Measurements from ENCODE around the gene MAP3K1.
"Not testable (repeated sequence)": the region's sequence is repeated elsewhere in the genome, so short reads cannot be mapped to it uniquely, and the experiment has no call there.

The MAP3K1 gene

DNA sequence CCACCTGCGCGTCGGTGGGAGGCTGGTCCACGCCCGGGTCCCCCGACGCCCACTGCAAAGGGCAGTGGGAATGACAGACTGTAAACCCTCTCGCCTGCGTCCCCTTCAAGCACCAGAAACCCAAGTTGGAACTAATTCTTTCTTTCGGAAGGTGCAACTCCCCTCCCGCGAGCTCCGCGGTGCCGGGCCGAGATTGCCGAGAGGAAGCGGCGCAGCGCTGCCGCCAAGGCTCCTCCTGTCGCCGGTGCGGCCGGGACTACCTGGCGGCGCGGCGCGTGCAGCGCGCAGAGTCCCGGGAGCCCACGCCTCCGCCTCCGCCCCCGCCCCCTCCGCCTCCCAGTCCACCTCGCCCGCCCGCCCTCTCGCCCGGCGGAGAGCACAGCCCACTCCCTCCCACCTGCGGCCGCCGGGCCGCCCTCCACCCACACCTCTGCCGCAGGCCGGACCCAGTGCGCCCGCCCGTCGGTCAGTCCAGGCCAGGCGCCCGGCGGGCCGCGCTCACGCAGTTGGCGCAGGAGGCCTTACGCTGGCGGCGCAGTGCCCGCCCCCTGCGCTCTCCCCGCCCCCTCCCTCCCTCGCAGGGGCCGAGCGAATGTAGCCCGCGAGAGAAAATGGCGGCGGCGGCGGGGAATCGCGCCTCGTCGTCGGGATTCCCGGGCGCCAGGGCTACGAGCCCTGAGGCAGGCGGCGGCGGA is at the start of gene MAP3K1:
MAP3K1 (plus strand) TSS at position 587 of the 695 bp plus-strand sequence; CDS start at position 612, 25 bp downstream.
- no peaks in the 10 kb centered on the region for H3K27me3 Mint-ChIP-seq
- peak within 1 kb of the TSS; percentile 87 for H3K4me3 Mint-ChIP-seq
- peak; percentile 89 for DNase-seq
- H3K4me1 Mint-ChIP-seq (ENCODE audit: low read depth): peaks cover 43% of the 10 kb centered on the region
- no peaks in the 10 kb centered on the region for H3K9me3 Mint-ChIP-seq
- H3K27ac Mint-ChIP-seq: peak within 1 kb of the TSS; percentile 93
- peaks cover 10% of the 10 kb centered on the region for H3K36me3 Mint-ChIP-seq (ENCODE audit: low read depth)

DNA sequence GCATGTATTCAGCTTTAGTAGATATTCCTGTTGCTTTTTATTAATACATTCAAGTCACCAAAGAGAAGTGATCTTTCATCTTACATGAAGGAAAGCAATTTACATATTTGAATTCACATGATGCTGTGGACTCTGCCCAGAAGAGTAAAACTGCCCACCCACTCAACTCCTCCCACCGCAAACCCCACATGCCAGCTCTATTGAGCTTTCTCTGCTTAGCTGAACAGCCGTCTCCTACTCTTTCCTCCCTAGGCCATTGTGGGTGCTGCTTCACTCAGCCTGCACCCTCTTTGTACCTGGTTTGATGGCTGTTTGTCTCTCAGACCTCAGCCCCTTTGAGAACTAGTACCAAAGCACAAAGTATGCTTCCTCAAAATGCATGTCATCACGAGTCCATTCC is 48.4 kb upstream of the MAP3K1 start:
- H3K36me3 Mint-ChIP-seq (ENCODE audit: low read depth): no peaks in the 10 kb centered on the region
- H3K4me3 Mint-ChIP-seq: no peak overlapping the region
- no peak for DNase-seq
- peaks cover 2% of the 10 kb centered on the region for H3K4me1 Mint-ChIP-seq (ENCODE audit: low read depth)
- H3K9me3 Mint-ChIP-seq: no peaks in the 10 kb centered on the region
- H3K27ac Mint-ChIP-seq: no peak overlapping the region
- H3K27me3 Mint-ChIP-seq: no peaks in the 10 kb centered on the region

DNA sequence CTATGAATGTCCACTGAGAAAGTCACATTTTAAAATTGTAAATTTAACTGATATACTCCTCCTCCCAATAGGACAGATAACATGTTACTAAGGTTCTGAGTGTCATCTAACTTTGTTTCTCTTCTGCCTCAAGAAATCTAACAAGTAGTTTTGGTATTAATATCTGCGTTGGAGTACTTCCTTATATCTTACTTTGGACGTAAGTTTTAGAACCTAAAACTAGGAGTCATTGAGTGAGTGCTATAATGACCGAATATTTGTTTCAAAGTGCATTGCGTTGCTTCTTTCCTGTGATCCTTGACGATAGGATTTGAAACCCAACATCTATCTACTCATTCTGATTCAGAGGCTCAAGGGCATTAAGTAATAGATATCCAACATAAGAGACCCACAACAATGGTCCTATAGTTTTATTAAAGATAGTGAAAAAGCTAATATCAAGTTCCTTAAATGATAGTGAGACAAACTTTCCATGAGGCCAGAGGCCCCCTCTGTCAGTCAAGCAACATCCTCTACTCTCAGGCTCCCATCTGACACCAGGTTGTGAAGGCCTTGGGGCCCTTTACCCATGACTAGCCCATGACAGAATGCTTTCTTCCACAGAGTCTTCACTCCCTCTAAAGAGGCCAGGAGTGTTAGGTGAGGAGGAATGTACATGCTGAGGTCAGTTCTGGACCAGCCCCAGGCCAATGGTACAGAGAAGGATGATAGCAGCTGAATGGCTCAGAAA is 45.3 kb upstream of the MAP3K1 start:
- Mint-ChIP-seq H3K36me3 (ENCODE audit: low read depth) (no peaks in the 10 kb centered on the region), H3K4me3 (no peak overlapping the region), H3K27me3 (no peaks in the 10 kb centered on the region), H3K4me1 (ENCODE audit: low read depth) (peaks cover 2% of the 10 kb centered on the region), H3K27ac (no peak overlapping the region), H3K9me3 (no peaks in the 10 kb centered on the region)
- no peak for DNase-seq

DNA sequence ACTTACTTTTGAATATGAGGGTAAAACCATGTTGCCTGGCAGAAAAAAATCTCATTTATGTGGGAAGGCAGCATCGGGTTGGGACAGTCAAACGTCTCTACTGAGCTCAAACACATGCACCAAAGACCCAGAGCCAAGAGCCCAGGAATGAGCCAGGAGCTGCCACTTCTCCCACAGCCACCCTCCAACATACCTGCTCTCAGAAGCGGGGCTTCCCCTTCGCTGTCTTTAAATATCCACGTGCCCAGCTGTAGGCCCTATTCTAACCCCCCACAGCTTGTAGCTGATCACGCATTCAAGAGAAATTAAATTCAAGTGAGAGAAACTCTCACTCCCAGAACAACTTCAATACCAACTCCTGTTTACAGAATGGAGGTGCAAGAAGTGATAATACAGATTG is 42.6 kb upstream of the MAP3K1 start:
- Mint-ChIP-seq H3K27ac (no peak overlapping the region), H3K27me3 (no peaks in the 10 kb centered on the region), H3K4me1 (ENCODE audit: low read depth) (no peaks in the 10 kb centered on the region), H3K36me3 (ENCODE audit: low read depth) (no peaks in the 10 kb centered on the region), H3K9me3 (no peaks in the 10 kb centered on the region), H3K4me3 (no peak overlapping the region)
- DNase-seq: no peak

DNA sequence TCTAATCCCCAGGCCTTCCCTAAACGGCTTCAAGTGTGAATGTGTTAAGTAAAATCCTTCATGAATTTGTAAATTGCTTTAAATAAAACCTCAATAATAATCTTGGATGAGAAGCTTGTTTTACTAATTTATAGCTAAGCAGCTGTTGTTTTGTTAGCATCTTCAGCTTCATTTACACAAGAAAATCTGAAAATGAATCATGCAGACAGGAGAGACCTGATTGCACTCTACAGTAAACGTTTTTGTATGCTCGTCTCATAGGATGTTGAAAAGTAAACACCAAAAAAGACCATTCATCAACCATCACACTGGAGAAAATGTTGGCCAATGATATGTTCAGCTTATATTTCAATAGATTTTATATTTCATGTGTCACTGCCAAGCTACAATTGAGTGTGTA is 40.4 kb upstream of the MAP3K1 start:
- no peak for DNase-seq
- H3K4me1 Mint-ChIP-seq (ENCODE audit: low read depth): no peaks in the 10 kb centered on the region
- no peaks in the 10 kb centered on the region for H3K9me3 Mint-ChIP-seq
- H3K4me3 Mint-ChIP-seq: no peak overlapping the region
- no peaks in the 10 kb centered on the region for H3K36me3 Mint-ChIP-seq (ENCODE audit: low read depth)
- no peaks in the 10 kb centered on the region for H3K27me3 Mint-ChIP-seq
- H3K27ac Mint-ChIP-seq: no peak overlapping the region

DNA sequence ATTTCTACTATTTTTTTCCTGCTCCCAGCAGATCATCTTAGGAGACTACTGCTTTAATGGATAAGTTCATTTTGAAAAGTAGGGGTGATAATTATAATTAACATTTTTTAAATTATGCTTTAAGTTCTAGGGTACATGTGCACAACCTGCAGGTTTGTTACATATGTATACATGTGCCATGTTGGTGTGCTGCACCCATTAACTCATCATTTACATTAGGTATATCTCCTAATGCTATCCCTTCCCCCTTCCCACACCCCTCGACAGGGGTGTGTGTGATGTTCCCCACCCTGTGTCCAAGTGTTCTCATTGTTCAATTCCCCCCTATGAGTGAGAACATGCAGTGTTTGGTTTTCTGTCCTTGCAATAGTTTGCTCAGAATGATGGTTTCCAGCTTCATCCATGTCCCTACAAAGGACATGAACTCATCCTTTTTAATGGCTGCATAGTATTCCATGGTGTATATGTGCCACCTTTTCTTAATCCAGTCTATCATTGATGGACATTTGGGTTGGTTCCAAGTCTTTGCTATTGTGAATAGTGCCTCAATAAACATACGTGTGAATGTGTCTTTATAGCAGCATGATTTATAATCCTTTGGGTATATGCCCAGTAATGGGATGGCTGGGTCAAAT is 39.0 kb upstream of the MAP3K1 start:
- not testable (repeated sequence) for DNase-seq; H3K36me3 Mint-ChIP-seq (ENCODE audit: low read depth); H3K4me3 Mint-ChIP-seq; H3K4me1 Mint-ChIP-seq (ENCODE audit: low read depth); H3K27ac Mint-ChIP-seq; H3K27me3 Mint-ChIP-seq; H3K9me3 Mint-ChIP-seq

DNA sequence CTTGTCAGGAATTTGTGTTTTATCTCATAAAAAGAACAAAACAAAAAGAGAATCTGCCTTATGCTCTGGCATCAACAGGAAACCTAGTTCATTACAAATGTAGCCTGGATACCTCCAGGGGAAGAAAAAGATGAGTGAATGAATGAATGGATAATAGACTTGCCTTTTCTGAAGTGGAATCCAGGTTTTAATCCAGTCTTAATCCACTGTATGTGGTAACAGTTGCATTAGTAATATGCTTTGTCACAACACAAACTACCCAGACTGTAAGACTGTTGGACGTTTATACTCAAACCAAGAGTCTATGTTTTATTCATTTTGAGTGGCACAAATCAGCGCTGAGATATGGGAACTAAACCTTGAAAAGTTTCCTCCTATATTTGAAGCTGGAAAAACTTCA is 32.1 kb upstream of the MAP3K1 start:
- Mint-ChIP-seq H3K27ac (no peak overlapping the region), H3K4me3 (no peak overlapping the region), H3K27me3 (no peaks in the 10 kb centered on the region), H3K4me1 (ENCODE audit: low read depth) (no peaks in the 10 kb centered on the region), H3K36me3 (ENCODE audit: low read depth) (no peaks in the 10 kb centered on the region), H3K9me3 (peaks cover 3% of the 10 kb centered on the region)
- DNase-seq: no peak

DNA sequence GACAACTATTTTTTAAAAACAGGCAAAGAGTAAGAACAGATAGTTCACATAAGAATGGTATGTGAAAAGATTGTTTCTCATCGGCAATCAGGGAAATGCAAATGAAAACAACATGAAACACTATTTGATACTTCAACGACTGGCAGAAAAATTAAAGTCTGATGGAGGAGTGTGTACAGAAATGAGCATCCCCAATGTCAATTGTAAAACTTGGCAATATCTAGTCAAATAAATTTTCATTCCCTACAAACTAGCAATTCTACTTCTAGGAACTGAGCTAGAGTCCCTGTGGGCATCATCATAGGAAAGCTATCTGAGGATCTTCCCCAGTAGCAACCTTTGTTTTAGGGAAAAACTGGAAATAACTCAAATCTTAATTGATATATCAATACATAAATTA is 29.0 kb upstream of the MAP3K1 start:
- no peak for DNase-seq
- no peaks in the 10 kb centered on the region for H3K27me3 Mint-ChIP-seq
- no peaks in the 10 kb centered on the region for H3K9me3 Mint-ChIP-seq
- peaks cover 4% of the 10 kb centered on the region for H3K4me1 Mint-ChIP-seq (ENCODE audit: low read depth)
- no peak overlapping the region for H3K27ac Mint-ChIP-seq
- H3K4me3 Mint-ChIP-seq: no peak overlapping the region
- no peaks in the 10 kb centered on the region for H3K36me3 Mint-ChIP-seq (ENCODE audit: low read depth)

DNA sequence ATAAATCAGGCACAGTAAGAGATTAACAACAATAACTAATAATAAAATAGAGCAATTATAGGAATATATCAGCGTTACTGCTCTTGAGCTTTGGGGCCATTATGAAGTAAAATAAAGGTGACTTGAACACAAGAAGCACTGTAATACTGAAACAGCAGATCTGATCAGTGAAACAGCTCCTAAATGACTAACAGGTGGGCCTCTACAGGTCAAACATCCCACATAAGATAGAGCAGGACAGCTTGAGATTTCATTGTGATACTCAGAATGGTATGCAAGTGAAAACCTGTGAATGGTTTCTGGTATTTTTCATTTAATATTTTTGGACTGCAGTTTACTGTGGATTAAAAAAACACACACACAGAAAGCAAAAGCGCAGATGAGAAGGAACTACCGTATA is 24.0 kb upstream of the MAP3K1 start:
- DNase-seq: no peak
- H3K4me1 Mint-ChIP-seq (ENCODE audit: low read depth): peaks cover 6% of the 10 kb centered on the region
- no peaks in the 10 kb centered on the region for H3K36me3 Mint-ChIP-seq (ENCODE audit: low read depth)
- H3K9me3 Mint-ChIP-seq: no peaks in the 10 kb centered on the region
- no peaks in the 10 kb centered on the region for H3K27me3 Mint-ChIP-seq
- no peak overlapping the region for H3K4me3 Mint-ChIP-seq
- H3K27ac Mint-ChIP-seq: no peak overlapping the region

DNA sequence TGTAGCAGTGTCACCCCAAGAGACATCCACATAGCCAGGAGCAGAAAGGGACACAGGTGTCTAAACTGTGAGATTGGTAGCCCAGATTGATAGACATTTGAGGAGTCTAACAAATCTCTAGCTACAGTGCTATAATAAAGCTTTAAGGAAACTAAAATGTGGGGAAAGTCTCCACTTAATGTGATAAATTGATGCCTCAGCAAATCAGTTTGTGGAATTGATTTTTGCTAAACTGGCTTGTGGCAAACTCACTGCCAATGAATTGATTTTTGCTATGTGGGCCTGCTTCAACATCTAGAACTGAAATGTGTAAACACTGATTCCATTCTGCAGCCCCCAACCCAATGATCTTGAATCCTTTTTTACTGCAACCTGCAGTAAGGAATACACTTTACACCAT is 16.8 kb upstream of the MAP3K1 start:
- Mint-ChIP-seq H3K27ac (no peak overlapping the region), H3K9me3 (no peaks in the 10 kb centered on the region), H3K4me1 (ENCODE audit: low read depth) (peaks cover 3% of the 10 kb centered on the region), H3K36me3 (ENCODE audit: low read depth) (no peaks in the 10 kb centered on the region), H3K27me3 (no peaks in the 10 kb centered on the region), H3K4me3 (no peak overlapping the region)
- DNase-seq: no peak

DNA sequence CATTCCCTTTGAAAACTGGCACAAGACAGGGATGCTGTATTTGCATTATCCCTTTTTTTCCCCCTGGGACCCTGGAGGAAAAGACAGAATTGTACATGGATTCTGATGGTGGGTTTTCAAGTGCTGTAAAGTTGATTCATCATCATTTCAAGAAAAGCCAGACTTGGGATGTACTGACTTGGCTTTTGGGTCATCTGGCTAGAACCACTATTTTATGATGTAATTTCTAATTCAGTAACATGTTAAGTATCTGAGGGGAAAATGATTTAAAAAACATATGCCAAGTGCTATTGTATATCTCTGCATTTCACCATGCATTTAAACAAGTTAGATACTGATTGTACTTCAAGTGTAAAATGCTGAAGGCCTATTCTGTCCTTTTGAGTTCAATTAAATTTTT is 15.2 kb upstream of the MAP3K1 start:
- no peak overlapping the region for H3K4me3 Mint-ChIP-seq
- no peaks in the 10 kb centered on the region for H3K9me3 Mint-ChIP-seq
- H3K4me1 Mint-ChIP-seq (ENCODE audit: low read depth): peaks cover 14% of the 10 kb centered on the region
- no peak overlapping the region for H3K27ac Mint-ChIP-seq
- no peaks in the 10 kb centered on the region for H3K27me3 Mint-ChIP-seq
- H3K36me3 Mint-ChIP-seq (ENCODE audit: low read depth): no peaks in the 10 kb centered on the region
- DNase-seq: no peak

DNA sequence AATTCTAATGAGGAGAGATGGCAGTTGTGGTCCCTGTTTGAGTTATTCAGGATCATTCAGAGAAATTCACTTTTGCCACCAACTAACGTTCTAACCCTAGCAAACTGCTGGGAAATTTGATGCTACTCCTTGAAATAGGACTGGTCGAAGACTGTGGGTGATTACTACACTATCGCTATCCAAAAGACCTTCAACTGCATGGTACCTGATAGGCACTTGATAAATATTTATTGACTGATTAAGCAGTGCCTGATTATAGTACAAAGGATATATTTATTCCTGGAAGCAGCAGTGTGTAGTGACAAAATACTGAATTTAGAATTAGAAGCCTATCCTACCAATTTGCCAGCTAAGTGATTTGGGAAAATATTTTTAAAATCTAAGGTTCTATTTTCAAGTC is 14.1 kb upstream of the MAP3K1 start:
- no peaks in the 10 kb centered on the region for H3K27me3 Mint-ChIP-seq
- H3K4me1 Mint-ChIP-seq (ENCODE audit: low read depth): peaks cover 14% of the 10 kb centered on the region
- no peaks in the 10 kb centered on the region for H3K9me3 Mint-ChIP-seq
- H3K27ac Mint-ChIP-seq: no peak overlapping the region
- no peak for DNase-seq
- H3K36me3 Mint-ChIP-seq (ENCODE audit: low read depth): no peaks in the 10 kb centered on the region
- H3K4me3 Mint-ChIP-seq: no peak overlapping the region

DNA sequence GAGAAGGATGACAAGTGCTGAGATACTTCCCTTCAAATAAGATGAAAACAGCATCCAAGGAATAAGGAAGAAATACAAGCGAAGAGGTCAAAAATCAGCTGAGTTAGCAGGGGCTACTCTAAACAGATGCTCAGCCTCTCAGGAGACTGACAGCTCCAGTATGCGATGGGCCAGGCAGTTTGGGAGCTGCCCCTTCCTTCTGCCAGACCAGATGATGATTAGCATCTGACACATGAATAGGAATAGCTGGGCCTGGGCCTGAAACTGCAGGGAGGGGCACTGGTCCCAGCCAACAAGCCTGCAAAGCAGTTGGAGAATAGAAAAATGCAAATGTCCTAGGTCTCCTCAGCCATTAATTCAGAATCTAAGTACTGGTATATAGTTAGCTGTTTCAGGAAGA is 13.1 kb upstream of the MAP3K1 start:
- no peaks in the 10 kb centered on the region for H3K27me3 Mint-ChIP-seq
- H3K4me1 Mint-ChIP-seq (ENCODE audit: low read depth): peaks cover 14% of the 10 kb centered on the region
- no peaks in the 10 kb centered on the region for H3K9me3 Mint-ChIP-seq
- no peak overlapping the region for H3K4me3 Mint-ChIP-seq
- no peak overlapping the region for H3K27ac Mint-ChIP-seq
- H3K36me3 Mint-ChIP-seq (ENCODE audit: low read depth): no peaks in the 10 kb centered on the region
- DNase-seq: no peak

DNA sequence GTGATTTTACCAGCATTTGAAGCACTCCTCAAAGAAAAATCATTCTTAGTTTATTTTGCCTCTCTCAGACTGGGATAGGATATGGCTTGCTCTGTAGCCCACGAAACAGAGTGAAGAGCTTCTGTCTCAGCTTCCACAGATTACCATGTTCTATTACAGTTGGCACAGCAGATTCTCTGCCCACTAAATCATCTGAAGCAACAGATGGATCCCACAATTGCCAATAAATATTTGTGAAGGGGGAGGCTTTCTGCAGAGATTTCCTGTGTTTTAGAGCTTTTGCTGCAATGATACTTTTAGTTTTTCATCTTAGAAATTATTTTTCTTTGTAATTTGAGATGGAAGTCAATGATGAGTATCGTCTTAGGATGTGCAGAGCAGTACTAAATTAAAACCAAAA is 12.3 kb upstream of the MAP3K1 start:
- Mint-ChIP-seq H3K4me1 (ENCODE audit: low read depth) (peaks cover 14% of the 10 kb centered on the region), H3K36me3 (ENCODE audit: low read depth) (no peaks in the 10 kb centered on the region), H3K4me3 (no peak overlapping the region), H3K9me3 (no peaks in the 10 kb centered on the region), H3K27me3 (no peaks in the 10 kb centered on the region), H3K27ac (no peak overlapping the region)
- no peak for DNase-seq

DNA sequence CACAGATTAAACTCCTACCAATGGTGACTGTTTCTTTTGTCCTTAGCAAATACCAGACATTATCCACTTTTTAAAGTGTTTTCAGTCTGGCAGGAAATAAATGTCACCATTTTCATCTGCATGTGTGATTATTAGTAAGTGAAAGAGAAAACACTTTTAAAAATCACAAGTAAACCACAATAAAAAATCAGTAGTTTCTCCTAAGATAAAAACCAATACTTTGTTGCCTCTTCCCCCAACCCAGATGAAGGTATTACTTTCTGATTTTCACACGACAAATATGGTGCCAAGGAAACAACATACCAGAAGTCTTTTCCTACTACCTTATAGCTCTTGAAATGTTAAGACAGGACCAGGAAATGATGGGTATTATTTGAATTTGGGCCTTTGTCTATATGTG is 11.5 kb upstream of the MAP3K1 start:
- H3K36me3 Mint-ChIP-seq (ENCODE audit: low read depth): no peaks in the 10 kb centered on the region
- no peaks in the 10 kb centered on the region for H3K27me3 Mint-ChIP-seq
- no peak overlapping the region for H3K27ac Mint-ChIP-seq
- H3K9me3 Mint-ChIP-seq: no peaks in the 10 kb centered on the region
- no peak for DNase-seq
- peaks cover 14% of the 10 kb centered on the region for H3K4me1 Mint-ChIP-seq (ENCODE audit: low read depth)
- H3K4me3 Mint-ChIP-seq: no peak overlapping the region

Measured in activated T-cell treated with anti-CD3 and anti-CD28 coated beads, Interleukin-2, amount 50 U/mL, for 24 hours (primary cell).